GM18498 (cell line): ENCODE data around the gene UBTD2.
"Not testable (repeated sequence)": the region's sequence is repeated elsewhere in the genome, so short reads cannot be mapped to it uniquely, and the experiment has no call there.

Source experiments
- ATAC-seq: cut with Tn5 transposase; IDR thresholded peaks from one replicate; pipeline ENCODE4 v1.9.1; 2021; ENCODE audit warnings: mild to moderate bottlenecking, moderate library complexity; ENCODE audit not compliant: unreplicated experiment

UBTD2 gene

GRCh38 chr5:172293054-172293744, 9.6 kb upstream of the UBTD2 start:
- peak; percentile 94 for ATAC-seq

GRCh38 chr5:172291837-172292236, 8.3 kb upstream of the UBTD2 start:
- not testable (repeated sequence) for ATAC-seq

DNA sequence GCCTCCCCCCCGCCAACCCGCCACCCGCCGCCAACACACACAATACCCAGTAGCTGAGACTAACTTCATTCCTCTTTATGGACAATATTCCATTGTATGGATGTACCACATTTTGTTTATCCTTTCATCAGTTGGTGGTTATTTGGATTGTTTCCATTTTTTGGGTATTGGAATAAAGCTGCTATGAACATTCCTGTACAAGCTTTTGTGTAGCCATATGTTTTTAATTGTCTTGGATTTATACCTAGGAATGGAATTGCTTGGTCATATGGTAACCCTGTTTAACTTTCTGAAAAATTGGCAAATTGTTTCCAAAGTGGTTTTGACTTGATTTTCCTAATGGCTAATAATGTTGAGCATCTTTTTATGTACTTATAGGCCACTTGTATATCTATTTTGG, 4.9 kb upstream of the UBTD2 start:
- no peak for ATAC-seq

DNA sequence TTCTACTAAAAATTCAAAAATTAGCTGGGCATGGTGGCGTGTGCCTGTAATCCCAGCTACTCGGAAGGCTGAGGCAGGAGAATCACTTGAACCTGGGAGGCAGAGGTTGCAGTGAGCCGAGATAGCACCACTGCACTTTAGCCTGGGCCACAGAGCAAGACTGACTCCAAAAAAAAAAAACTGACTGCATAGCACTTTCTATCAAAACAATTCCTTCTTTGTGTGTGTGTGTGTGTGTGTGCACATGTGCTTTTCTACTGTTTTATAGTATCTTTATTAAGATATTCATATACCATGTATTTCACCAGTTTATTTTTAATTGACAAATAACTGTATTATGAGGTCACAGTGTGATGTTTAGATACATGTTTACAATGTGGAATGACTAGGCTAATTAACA, 3.6 kb upstream of the UBTD2 start:
- ATAC-seq: not testable (repeated sequence)

DNA sequence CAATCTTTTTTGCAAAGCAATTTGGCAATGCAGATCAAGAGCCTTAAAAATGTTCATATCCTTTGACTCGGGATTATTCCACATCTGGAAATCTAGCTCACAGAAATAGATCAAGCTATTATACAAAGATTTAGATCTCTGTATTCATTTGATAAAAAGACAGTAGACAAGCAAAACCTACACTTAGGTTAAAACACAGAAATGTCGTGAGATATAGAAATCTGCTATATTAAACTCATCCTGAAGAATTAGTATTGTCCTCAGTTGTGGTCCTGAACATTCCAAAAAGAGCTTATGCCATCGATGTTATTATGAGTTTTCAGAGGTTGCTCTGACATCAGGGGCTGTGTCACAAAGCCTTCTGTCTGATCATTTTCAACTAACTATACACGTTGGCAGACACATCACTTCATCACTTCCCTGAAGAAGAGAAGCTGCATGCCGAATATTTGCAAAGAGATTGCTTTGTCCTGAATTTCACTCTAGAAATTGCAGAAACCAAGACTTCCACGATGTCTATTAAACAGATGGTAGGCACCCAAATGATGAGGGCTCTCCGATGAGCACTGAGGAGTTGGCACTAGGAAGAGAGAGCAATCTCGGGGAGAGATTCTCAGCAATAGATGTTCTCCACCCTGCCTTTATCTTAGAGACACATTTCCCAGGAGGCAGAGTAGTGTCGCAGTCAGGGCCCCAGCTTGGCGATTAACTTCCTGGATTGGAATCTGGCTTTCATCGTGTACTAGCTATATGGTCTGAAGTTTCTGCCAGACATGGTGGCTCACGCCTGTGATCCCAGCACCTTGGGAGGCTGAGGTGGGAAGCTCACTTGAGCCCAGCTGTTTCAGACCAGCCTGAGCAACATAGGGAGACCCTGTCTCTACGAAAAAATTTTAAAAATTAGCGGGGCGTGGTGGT, 1.9 kb upstream of the UBTD2 start:
- ATAC-seq: no peak

- no peak for ATAC-seq
Observed at GRCh38 chr5:172284611-172284980, 1.0 kb upstream of the UBTD2 start.

GRCh38 chr5:172283862-172284610, 472 bp upstream of the UBTD2 start:
- ATAC-seq: peak; percentile 90

- no peak for ATAC-seq
Observed at GRCh38 chr5:172282272-172283019, 1.1 kb downstream of the UBTD2 start.

DNA sequence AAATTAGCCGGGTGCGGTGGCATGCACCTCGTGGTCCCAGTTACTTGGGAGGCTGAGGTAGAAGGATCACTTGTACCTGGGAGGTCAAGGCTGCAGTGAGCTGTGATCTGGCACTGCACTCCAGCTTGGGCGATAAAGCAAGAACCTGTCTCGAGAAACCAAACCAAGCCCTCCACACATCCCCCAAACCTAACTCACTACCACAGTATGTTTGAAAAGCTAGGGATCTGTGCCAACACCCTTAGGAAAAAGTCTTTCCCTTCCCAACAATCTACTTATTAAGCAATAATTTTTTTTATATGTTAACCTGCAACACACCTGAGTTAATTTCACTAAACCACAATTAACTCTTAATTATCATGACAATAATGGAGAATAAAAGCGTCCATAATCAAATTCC, 2.2 kb downstream of the UBTD2 start:
- ATAC-seq: no peak

GRCh38 chr5:172280929-172281328, 2.6 kb downstream of the UBTD2 start:
- ATAC-seq: no peak

DNA sequence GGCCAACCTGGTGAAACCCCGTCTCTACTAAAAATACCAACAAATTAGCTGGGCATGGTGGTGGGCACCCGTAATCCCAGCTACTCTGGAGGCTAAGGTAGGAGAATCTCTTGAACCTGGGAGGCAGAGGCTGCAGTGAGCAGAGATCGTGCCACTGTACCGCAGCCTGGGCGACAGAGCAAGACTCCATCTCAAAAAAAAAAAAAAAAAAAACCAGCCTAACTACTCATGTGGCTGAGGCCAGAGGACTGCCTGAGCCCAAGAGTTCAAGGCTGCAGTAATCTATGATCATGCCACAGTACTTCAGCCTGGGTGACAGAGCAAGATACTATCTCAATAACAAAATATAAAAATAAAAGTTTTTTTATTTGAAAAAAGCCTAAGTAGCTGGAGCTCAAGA, 3.2 kb downstream of the UBTD2 start:
- ATAC-seq: no peak

DNA sequence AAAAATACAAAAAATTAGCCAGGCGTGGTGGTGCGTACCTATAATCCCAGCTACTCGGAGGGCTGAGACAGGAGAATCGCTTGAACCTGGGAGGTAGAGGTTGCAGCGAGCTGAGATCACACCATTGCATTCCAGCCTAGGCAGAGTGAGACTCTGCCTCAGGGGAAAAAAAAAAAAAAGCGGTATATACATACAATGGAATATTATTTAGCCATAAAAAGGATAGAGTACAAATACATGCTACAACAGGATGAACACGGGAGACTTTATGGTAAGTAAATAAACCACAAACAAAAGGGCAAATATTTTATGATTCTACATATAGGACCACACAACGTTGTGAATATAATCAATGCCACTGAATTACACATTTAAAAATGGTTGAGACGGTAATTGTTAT, 5.2 kb downstream of the UBTD2 start:
- ATAC-seq: no peak

DNA sequence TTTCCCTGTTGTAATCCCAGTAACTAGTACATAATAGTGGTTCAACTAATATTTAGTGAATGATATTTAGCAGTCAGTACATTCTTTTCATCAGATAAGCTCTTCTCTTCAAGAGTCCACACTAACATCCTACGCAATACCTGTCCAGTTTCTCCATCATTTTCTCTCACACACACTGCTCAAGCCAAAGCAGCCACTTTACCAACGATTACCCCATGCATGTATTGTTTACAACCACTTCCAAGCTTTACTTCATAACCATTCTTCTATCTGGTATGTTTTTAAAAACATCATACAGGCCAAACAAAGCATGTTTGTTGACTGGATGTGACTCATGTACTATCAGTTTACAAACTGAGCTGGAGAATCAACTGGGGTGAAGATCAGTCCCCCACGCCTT, 7.3 kb downstream of the UBTD2 start:
- ATAC-seq: no peak

GRCh38 chr5:172274951-172275753, 8.4 kb downstream of the UBTD2 start:
- no peak for ATAC-seq

DNA sequence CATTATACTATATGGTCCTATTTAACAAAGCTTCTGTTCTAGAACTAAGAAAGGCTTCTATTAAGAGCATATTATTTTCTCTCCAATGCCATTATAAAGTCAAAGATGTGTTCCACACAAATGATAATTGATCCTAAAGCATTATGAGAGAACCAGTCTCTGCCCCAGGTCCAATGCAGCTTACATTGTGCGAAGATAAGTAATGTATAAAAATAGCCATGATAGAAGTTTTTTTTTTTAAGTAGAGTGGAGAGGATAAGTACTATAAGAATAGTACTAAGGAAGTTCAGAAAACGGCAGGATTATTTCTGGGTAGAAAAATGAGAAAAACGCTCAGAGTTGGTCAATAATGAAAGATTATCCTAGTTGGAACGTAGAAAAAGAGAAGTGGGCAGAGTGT, 15.6 kb downstream of the UBTD2 start:
- ATAC-seq: no peak

- no peak for ATAC-seq
Observed at GRCh38 chr5:172266676-172267092, 16.9 kb downstream of the UBTD2 start.

DNA sequence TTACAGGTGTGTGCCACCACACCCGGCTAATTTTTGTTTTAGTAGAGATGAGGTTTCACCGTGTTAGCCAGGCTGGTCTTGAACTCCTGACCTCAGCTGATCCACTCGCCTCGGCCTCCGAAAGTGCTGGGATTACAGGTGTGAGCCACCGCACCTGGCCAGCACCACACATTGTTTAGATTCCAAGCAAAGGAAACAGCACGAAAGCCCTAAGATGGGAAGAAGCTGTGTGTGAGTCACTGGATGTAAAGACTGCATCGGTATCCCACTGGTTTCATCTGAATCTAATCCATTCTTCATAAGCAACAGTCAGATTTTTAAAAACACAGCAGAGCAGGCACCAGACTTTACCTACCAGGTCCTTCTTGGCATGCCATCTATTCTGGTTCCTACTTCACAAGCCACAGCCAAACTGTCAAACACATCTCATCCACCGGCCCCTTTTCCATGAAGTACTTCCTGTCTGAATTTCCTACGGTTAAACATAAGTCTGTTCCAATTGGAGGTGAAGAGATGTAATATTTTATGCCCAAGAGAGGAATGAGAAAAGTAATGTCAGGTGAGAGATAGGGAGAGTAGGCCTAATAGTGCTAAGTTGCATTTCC, 17.4 kb downstream of the UBTD2 start:
- no peak for ATAC-seq

GRCh38 chr5:172264815-172265395, 18.7 kb downstream of the UBTD2 start:
- ATAC-seq: no peak

GRCh38 chr5:172255444-172255843, 28.1 kb downstream of the UBTD2 start:
- ATAC-seq: no peak
